Natural killer cell (primary cell): ENCODE data around the gene MYO5B. TPM values are rescaled to one million over a fixed set of nuclear protein-coding genes. Genes with fewer than 3 reads are reported as not detected.

ENCODE experiments used
- ATAC-seq, 3 donors: fragments of 150-1000 bp in 2 of 3; fragments of 200-7000 bp in 1 of 3; cut with Tn5 transposase; 1 replicate in 1 of 3; 2 replicates in 2 of 3; pipeline ENCODE4 v1.10.0; 2021; ENCODE audit warnings: mild to moderate bottlenecking in 2 of 3, moderate library complexity in 2 of 3
- DNase-seq, 2 donors: peaks; one replicate each; pipeline versions ENCODE4 v3.0.0 to v3.0.0-alpha.2; 2013 to 2021; ENCODE audit warnings: mixed read lengths in 1 of 2
- H3K27ac ChIP-seq: one replicate; pipeline ENCODE4 v1.5.1; 2013; ENCODE audit warnings: mild to moderate bottlenecking, low read length
- H3K27me3 ChIP-seq: one replicate; pipeline ENCODE4 v1.6.1; 2013; ENCODE audit warnings: low read length; ENCODE audit not compliant: control insufficient read depth, insufficient read depth
- H3K36me3 ChIP-seq: one replicate; pipeline ENCODE4 v1.6.1; 2013; ENCODE audit warnings: low read length; ENCODE audit not compliant: control insufficient read depth, insufficient read depth
- H3K4me1 ChIP-seq: one replicate; pipeline ENCODE4 v1.6.1; 2013; ENCODE audit warnings: low read length; ENCODE audit not compliant: control insufficient read depth, insufficient read depth
- H3K4me3 ChIP-seq: one replicate; pipeline ENCODE4 v1.5.1; 2013; ENCODE audit warnings: low read length
- H3K9me3 ChIP-seq: one replicate; pipeline ENCODE4 v1.6.1; 2013; ENCODE audit warnings: low read length; ENCODE audit not compliant: control insufficient read depth, insufficient read depth
- H3K27ac Mint-ChIP-seq, 2 donors: one replicate each; pipeline ENCODE4 v1.8.0; 2022; ENCODE audit warnings: mild to moderate bottlenecking in 2 of 2, mixed read lengths in 2 of 2, moderate library complexity in 1 of 2
- H3K27me3 Mint-ChIP-seq, 2 donors: one replicate each; pipeline ENCODE4 v1.8.0; 2022; ENCODE audit warnings: low read depth in 2 of 2, mixed read lengths in 2 of 2
- H3K36me3 Mint-ChIP-seq: one replicate; pipeline ENCODE4 v1.8.0; 2022; ENCODE audit warnings: mixed read lengths
- H3K4me1 Mint-ChIP-seq, 2 donors: one replicate each; pipeline ENCODE4 v1.8.0; 2022; ENCODE audit warnings: mixed read lengths in 2 of 2
- H3K4me3 Mint-ChIP-seq: one replicate; pipeline ENCODE4 v1.8.0; 2022; ENCODE audit warnings: mild to moderate bottlenecking, moderate library complexity, mixed read lengths
- H3K9me3 Mint-ChIP-seq, 2 donors: one replicate each; pipeline ENCODE4 v1.8.0; 2022; ENCODE audit warnings: mixed read lengths in 2 of 2
- WGBS: methylation state at CpG from one replicate; pipeline ENCODE4 v1.1.7; 2013; ENCODE audit warnings: missing lambda C conversion rate; ENCODE audit not compliant: insufficient coverage; 5-methylcytosine and 5-hydroxymethylcytosine counted together
- intact Hi-C: fragments of 100-400 bp; cut with micrococcal nuclease; formaldehyde crosslinking; loops from one replicate; pipeline ENCODE4 v1.14.2; 2022
- total RNA-seq, 4 donors: library from RNA; stranded (reverse); fragments of 120-200 nt in 1 of 4; gene quantifications; one replicate each; pipeline versions ENCODE4 v1.2.3 to v1.2.4, GENCODE V29; 2013 to 2022
- TF ChIP-seq, protein P1 (sequence below): fragments of 200-600 bp; IDR thresholded peaks from one replicate; pipeline ENCODE4 v1.8.0; 2022; ENCODE audit warnings: antibody characterized with exemption

MYO5B gene
- total RNA-seq, 3 donors from 2014 or later (not counting 1 experiment from before 2014, with no cell fraction given): 0.33 TPM; not detected in 2

DNA sequence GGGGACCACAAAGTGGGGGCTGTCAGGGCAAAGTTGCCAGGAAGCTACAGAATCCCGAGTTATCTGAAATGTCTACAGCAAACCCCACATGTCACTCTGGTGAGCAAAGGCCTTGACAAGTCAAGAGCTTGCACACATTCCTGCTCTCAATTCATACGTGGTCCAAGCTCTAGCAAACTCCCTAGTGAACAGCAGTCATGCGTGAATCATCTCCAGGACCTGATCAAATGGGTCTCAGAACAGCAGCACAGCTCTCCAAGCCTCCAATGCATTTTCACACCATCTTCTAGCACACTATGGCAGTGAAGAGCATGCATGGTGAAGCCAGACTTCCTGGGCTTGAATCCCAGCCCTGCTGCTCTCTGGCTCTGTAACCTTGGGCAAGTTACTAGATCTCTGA, 68.5 kb downstream of the MYO5B start:
- no peak overlapping the region for H3K27ac ChIP-seq
- no peak for DNase-seq
- no peak for ATAC-seq
- no peak overlapping the region for H3K4me3 Mint-ChIP-seq
- H3K9me3 Mint-ChIP-seq: no peaks in the 10 kb centered on the region
- no peaks in the 10 kb centered on the region for H3K36me3 Mint-ChIP-seq
- intact Hi-C loops: no loop called here
- no peak overlapping the region for H3K27ac Mint-ChIP-seq
- H3K4me3 ChIP-seq: no peak overlapping the region
- H3K4me1 ChIP-seq: no peaks in the 10 kb centered on the region
- no peaks in the 10 kb centered on the region for H3K27me3 ChIP-seq
- H3K9me3 ChIP-seq: no peaks in the 10 kb centered on the region
- WGBS: 80% methylated on average over 3 of the region's 3 CpGs
- TF ChIP-seq, protein P1, sequence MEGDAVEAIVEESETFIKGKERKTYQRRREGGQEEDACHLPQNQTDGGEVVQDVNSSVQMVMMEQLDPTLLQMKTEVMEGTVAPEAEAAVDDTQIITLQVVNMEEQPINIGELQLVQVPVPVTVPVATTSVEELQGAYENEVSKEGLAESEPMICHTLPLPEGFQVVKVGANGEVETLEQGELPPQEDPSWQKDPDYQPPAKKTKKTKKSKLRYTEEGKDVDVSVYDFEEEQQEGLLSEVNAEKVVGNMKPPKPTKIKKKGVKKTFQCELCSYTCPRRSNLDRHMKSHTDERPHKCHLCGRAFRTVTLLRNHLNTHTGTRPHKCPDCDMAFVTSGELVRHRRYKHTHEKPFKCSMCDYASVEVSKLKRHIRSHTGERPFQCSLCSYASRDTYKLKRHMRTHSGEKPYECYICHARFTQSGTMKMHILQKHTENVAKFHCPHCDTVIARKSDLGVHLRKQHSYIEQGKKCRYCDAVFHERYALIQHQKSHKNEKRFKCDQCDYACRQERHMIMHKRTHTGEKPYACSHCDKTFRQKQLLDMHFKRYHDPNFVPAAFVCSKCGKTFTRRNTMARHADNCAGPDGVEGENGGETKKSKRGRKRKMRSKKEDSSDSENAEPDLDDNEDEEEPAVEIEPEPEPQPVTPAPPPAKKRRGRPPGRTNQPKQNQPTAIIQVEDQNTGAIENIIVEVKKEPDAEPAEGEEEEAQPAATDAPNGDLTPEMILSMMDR: no peak
- peaks cover 8 to 38% of the 10 kb centered on the region in 2 donors for H3K27me3 Mint-ChIP-seq
- no peaks in the 10 kb centered on the region for H3K4me1 Mint-ChIP-seq
- no peaks in the 10 kb centered on the region for H3K36me3 ChIP-seq

DNA sequence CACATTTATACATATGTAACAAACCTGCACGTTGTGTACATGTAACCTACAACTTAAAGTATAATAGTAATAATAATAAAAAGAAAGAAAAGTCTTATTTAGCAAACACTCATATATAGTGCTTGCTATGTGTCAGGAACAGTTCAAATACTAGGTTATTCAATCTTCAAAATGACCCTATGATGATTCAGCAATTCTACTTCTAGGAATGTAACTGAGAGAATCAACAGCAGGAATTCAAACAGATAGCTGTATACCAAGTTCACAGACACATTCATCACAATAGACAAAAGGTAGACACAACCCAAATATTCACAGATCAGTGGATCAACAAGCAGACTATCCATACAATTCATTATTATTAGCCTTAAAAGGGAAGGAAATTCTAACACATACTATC, 69.5 kb downstream of the MYO5B start:
- ATAC-seq (no peak), DNase-seq (no peak)
- H3K4me3 ChIP-seq: no peak overlapping the region
- H3K4me1 Mint-ChIP-seq: no peaks in the 10 kb centered on the region
- H3K4me3 Mint-ChIP-seq: no peak overlapping the region
- WGBS: no CpG with 5 or more reads among the region's 1 CpG
- H3K27me3 ChIP-seq: no peaks in the 10 kb centered on the region
- no peaks in the 10 kb centered on the region for H3K9me3 ChIP-seq
- H3K27ac ChIP-seq: no peak overlapping the region
- TF ChIP-seq, protein P1: no peak
- H3K36me3 ChIP-seq: no peaks in the 10 kb centered on the region
- H3K27me3 Mint-ChIP-seq: peaks cover 12 to 47% of the 10 kb centered on the region in 2 donors
- H3K27ac Mint-ChIP-seq: no peak overlapping the region
- no peaks in the 10 kb centered on the region for H3K36me3 Mint-ChIP-seq
- intact Hi-C loops: no loop called here
- H3K9me3 Mint-ChIP-seq: no peaks in the 10 kb centered on the region
- H3K4me1 ChIP-seq: no peaks in the 10 kb centered on the region

DNA sequence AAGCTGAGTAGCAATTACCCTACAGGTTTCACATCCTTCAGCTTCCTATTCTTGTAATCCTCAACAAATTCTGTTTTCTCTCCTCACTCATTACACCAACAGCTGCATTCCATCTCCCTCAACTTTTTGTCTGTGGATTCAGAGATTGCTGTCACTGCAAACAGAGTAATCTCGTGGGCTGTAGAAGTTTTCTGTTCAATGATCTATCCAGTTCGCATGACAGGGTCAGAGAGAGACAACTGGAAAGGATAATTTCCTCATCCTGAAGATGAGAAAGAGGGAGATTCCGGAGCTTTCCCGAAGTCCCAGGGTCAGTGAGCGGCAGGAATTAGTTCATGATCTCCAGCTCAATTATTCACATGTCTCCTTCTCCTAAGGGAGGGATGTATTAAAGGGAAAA, 75.7 kb downstream of the MYO5B start:
- Histone ChIP-seq H3K36me3 (no peaks in the 10 kb centered on the region), H3K4me3 (no peak overlapping the region), H3K27me3 (no peaks in the 10 kb centered on the region), H3K27ac (no peak overlapping the region), H3K4me1 (no peaks in the 10 kb centered on the region), H3K9me3 (no peaks in the 10 kb centered on the region)
- H3K36me3 Mint-ChIP-seq: no peaks in the 10 kb centered on the region
- H3K4me3 Mint-ChIP-seq: no peak overlapping the region
- WGBS: 78% methylated on average over 2 of the region's 5 CpGs
- DNase-seq: no peak
- H3K27me3 Mint-ChIP-seq: peaks cover 15 to 40% of the 10 kb centered on the region in 2 donors
- H3K27ac Mint-ChIP-seq: no peak overlapping the region
- no peak for ATAC-seq
- TF ChIP-seq, protein P1: no peak
- H3K9me3 Mint-ChIP-seq: no peaks in the 10 kb centered on the region
- intact Hi-C loops: no loop called here
- no peaks in the 10 kb centered on the region for H3K4me1 Mint-ChIP-seq

DNA sequence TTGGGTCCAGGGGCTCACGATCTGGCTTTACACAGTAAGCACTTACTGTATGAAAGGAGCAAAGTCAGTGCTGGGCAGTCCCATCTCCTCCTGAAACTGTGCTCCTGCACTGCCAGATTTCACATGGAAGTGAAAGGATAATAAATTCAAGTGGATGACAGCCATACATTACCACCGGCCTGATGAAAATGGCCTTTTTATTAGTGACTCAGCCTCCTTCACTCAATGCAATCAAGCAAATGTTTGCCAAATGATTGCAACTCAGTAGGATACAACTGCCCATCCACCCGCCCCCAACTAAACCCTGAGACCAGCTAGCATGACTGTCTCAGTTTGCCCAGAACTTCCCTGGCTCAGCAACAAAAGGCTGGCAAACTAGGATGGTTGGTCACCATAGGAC, 77.1 kb downstream of the MYO5B start:
- H3K36me3 Mint-ChIP-seq: no peaks in the 10 kb centered on the region
- WGBS: 74% methylated on average over 3 of the region's 3 CpGs
- H3K4me1 Mint-ChIP-seq: no peaks in the 10 kb centered on the region
- intact Hi-C loops: no loop called here
- Histone ChIP-seq H3K27ac (no peak overlapping the region), H3K4me3 (no peak overlapping the region), H3K36me3 (no peaks in the 10 kb centered on the region), H3K4me1 (no peaks in the 10 kb centered on the region), H3K27me3 (no peaks in the 10 kb centered on the region), H3K9me3 (no peaks in the 10 kb centered on the region)
- H3K27ac Mint-ChIP-seq: no peak overlapping the region
- ATAC-seq (no peak), DNase-seq (no peak)
- TF ChIP-seq, protein P1: no peak
- H3K9me3 Mint-ChIP-seq: no peaks in the 10 kb centered on the region
- H3K4me3 Mint-ChIP-seq: no peak overlapping the region
- H3K27me3 Mint-ChIP-seq: peaks cover 19 to 43% of the 10 kb centered on the region in 2 donors
